HCT116 (cell line): ENCODE results near the gene VMP1.

Source experiments
- ELF1 ChIP-seq: IDR thresholded peaks from 2 replicates; pipeline ENCODE4 v1.6.1; 2012; ENCODE audit warnings: low read depth, borderline replicate concordance
- EZH2 ChIP-seq: fragments of 200-600 bp; sonication (generic); IDR thresholded peaks from 2 replicates; pipeline ENCODE4 v1.6.1; 2017; ENCODE audit warnings: antibody characterized with exemption, mixed run types
- FOSL1 ChIP-seq: IDR thresholded peaks from 2 replicates; pipeline ENCODE4 v1.6.1; 2012; ENCODE audit warnings: low read depth
- POLR2A ChIP-seq: IDR thresholded peaks from 2 replicates; pipeline ENCODE4 v1.7.0; 2011; ENCODE audit warnings: borderline replicate concordance; ENCODE audit not compliant: insufficient read depth, insufficient read length; ENCODE audit errors: extremely low read depth
- POLR2AphosphoS5 ChIP-seq: IDR thresholded peaks from 2 replicates; pipeline ENCODE4 v1.6.1; 2011; ENCODE audit warnings: mild to moderate bottlenecking, low read depth, low read length, moderate library complexity
- TCF7L2 ChIP-seq: IDR thresholded peaks from 2 replicates; pipeline ENCODE4 v1.7.0; 2011; ENCODE audit warnings: borderline replicate concordance, inconsistent platforms; ENCODE audit not compliant: insufficient read depth, insufficient read length; ENCODE audit errors: extremely low read depth
- ZFX ChIP-seq: fragments of 450-650 bp; IDR thresholded peaks from 2 replicates; pipeline ENCODE4 v1.6.1; 2017
- TF ChIP-seq, protein P1 (sequence below), 3 experiments: fragments of 200-600 bp in 1 of 3; sonication (generic) in 1 of 3; IDR thresholded peaks in 2 of 3; conservative IDR thresholded peaks in 1 of 3; 2 replicates each; pipeline ENCODE4 v1.5.1; 2012 to 2017; ENCODE audit warnings: low read depth in 2 of 3, low read length in 2 of 3, antibody characterized with exemption in 1 of 3, borderline replicate concordance in 1 of 3, control low read depth in 1 of 3, mild to moderate bottlenecking in 1 of 3, mixed read lengths in 1 of 3, mixed run types in 1 of 3, moderate library complexity in 1 of 3; ENCODE audit not compliant: insufficient read depth in 1 of 3
- TF ChIP-seq, protein P2 (sequence below): IDR thresholded peaks from 2 replicates; pipeline ENCODE4 v1.6.1; 2012
- TF ChIP-seq, protein P3 (sequence below): IDR thresholded peaks from 2 replicates; pipeline ENCODE4 v1.6.1; 2012
- TF ChIP-seq, protein P4 (sequence below): IDR thresholded peaks from 2 replicates; pipeline ENCODE4 v1.6.1; 2011; ENCODE audit warnings: mild to moderate bottlenecking, low read length, moderate library complexity; ENCODE audit not compliant: insufficient replicate concordance; ENCODE audit errors: extremely low read depth

DNA sequence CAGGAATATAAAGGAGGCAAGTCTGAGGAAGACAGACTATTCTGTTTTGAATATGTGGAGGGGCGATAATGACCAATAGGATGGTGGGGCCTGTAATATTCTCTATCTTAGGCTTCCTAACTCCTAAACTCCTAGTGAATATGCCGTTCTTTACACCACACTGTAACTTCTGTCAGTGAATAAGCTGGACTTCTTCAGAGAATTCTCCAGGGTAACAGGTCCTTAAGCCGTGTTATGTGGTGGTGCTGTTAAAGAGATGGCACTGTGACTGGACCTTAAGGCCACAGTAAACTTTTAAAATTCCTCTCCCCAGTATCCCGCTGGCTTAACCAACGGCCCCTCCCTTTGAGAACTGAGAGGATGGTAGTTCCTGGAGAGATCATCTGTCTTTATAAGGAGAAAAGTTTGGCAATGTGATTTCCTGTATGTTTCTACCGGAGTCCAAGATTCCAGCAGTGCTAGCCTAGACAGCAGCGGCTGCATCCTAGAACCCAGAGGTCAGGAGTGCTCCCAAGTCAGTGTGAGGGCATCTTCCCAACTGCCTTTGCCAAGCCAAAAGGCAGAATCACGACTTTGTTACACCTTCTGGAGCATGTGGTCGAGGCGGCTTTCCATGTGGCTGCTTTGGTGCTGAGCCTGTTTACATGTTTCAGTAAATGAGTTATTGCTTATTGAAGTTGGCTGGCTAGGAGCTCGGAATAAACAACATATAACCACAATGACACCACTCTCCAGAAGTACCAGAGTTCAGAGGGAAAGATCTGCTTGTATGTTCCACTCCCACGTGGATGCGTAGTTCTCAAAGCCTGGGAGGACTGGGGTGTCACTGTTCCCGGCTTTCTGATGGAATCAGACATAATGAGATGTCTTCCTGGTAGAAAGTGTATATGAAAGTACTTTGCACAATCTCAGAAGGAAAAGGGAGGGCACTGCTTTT lies 144.3 kb downstream of the VMP1 start:
- TF ChIP-seq, protein P1, sequence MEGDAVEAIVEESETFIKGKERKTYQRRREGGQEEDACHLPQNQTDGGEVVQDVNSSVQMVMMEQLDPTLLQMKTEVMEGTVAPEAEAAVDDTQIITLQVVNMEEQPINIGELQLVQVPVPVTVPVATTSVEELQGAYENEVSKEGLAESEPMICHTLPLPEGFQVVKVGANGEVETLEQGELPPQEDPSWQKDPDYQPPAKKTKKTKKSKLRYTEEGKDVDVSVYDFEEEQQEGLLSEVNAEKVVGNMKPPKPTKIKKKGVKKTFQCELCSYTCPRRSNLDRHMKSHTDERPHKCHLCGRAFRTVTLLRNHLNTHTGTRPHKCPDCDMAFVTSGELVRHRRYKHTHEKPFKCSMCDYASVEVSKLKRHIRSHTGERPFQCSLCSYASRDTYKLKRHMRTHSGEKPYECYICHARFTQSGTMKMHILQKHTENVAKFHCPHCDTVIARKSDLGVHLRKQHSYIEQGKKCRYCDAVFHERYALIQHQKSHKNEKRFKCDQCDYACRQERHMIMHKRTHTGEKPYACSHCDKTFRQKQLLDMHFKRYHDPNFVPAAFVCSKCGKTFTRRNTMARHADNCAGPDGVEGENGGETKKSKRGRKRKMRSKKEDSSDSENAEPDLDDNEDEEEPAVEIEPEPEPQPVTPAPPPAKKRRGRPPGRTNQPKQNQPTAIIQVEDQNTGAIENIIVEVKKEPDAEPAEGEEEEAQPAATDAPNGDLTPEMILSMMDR (IDR thresholded peaks at IDR 0.05 in 2 of 3, conservative IDR thresholded peaks at IDR 0.05 in 1 of 3; ENCODE audit: borderline replicate concordance in 1 of 3, insufficient read depth in 1 of 3, low read depth in 2 of 3, low read length in 2 of 3), result no peak
- TF ChIP-seq, protein P2, sequence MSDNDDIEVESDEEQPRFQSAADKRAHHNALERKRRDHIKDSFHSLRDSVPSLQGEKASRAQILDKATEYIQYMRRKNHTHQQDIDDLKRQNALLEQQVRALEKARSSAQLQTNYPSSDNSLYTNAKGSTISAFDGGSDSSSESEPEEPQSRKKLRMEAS, result no peak
- TF ChIP-seq FOSL1 (no peak), POLR2AphosphoS5 (no peak), POLR2A (no peak), ZFX (no peak), ELF1 (no peak), EZH2 (no peak), TCF7L2 (no peak)
- TF ChIP-seq, protein P3, sequence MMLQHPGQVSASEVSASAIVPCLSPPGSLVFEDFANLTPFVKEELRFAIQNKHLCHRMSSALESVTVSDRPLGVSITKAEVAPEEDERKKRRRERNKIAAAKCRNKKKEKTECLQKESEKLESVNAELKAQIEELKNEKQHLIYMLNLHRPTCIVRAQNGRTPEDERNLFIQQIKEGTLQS, result no peak
- TF ChIP-seq, protein P4, sequence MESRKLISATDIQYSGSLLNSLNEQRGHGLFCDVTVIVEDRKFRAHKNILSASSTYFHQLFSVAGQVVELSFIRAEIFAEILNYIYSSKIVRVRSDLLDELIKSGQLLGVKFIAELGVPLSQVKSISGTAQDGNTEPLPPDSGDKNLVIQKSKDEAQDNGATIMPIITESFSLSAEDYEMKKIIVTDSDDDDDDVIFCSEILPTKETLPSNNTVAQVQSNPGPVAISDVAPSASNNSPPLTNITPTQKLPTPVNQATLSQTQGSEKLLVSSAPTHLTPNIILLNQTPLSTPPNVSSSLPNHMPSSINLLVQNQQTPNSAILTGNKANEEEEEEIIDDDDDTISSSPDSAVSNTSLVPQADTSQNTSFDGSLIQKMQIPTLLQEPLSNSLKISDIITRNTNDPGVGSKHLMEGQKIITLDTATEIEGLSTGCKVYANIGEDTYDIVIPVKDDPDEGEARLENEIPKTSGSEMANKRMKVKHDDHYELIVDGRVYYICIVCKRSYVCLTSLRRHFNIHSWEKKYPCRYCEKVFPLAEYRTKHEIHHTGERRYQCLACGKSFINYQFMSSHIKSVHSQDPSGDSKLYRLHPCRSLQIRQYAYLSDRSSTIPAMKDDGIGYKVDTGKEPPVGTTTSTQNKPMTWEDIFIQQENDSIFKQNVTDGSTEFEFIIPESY, result no peak
